HG03066 (cell line): ENCODE results near the gene ZNF70.
"Not testable (repeated sequence)": the region's sequence is repeated elsewhere in the genome, so short reads cannot be mapped to it uniquely, and the experiment has no call there.

Experiments
- ATAC-seq: cut with Tn5 transposase; IDR thresholded peaks from one replicate; pipeline ENCODE4 v1.9.1; 2021; ENCODE audit warnings: low read depth; ENCODE audit not compliant: unreplicated experiment

The ZNF70 gene

GRCh38 chr22:23760056-23760455 lies 9.1 kb upstream of the ZNF70 start:
- no peak for ATAC-seq

DNA sequence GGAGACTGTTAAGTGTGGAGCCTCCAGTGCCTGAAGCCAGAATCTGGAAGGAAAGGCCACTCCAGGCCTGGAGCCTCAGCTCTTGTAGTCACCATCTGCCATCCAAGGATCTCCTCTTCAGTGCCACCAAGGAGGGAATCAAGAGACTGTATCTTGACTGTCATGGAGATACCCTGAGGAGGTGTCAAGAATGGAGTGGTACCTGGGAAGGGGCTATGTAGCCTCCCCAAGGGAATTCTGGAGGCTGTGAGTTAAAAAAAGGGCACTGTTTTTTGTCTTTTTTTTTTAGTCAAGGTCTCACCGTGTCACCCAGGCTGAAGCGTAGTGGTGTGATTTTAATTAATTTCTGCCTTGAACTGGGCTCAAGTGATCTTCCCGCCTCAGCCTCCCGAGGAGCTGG lies 8.7 kb upstream of the ZNF70 start:
- no peak for ATAC-seq

- no peak for ATAC-seq
Observed at GRCh38 chr22:23756891-23757290, 6.0 kb upstream of the ZNF70 start.

DNA sequence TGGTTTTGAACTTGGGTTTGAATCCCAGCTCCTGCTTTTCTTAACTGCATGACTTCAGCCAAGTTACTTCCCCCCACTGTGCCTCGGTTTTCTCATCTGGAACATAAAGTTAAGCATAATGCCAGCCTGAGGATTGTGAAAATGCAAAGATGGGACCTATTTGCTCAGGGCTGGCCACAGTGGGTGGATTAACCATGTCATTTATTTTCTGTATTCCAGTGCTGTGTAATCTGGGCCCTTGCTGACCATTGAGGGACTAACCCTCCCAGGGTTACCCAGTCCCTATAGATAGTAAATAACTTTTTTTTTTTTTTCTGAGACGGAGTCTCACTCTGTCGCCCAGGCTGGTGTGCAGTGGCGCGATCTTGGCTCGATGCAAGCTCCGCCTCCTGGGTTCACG lies 4.8 kb upstream of the ZNF70 start:
- ATAC-seq, result no peak

DNA sequence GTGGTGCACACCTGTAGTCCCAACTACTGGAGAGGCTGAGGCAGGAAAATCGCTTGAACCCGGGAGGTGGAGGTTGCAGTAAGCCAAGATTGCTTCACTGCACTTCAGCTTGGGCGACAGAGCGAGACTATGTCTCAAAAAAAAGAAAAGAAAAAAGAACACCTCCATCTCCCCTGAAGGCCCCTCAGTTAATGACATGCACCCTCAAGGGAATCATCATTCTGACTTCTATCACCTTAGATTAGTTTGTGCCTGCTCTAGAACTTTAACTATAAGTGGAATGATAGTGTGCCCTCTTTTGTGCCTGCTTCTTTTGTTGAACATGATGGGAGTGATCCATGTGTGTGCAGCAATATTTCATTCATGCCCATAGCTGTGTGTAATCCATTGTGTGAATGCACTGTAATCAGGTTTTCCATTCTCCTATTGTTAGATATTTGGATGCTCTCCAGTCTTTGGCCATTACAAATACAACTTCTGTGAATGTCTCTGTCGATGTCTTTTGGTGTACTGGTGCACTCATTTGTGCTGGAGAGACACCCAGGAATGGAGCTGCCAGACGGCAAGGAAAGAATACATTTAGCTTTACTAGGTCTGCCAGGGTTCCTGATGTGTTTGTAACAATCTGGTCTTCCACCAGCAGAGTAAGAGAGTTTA lies 4.2 kb upstream of the ZNF70 start:
- no peak for ATAC-seq

GRCh38 chr22:23754220-23754919 lies 3.5 kb upstream of the ZNF70 start, which contains the start of gene VPREB3:
Gene VPREB3, minus strand, starts transcription at chr22:23754425. Its CDS starts 62 bp downstream, at chr22:23754363.
- no peak for ATAC-seq

DNA sequence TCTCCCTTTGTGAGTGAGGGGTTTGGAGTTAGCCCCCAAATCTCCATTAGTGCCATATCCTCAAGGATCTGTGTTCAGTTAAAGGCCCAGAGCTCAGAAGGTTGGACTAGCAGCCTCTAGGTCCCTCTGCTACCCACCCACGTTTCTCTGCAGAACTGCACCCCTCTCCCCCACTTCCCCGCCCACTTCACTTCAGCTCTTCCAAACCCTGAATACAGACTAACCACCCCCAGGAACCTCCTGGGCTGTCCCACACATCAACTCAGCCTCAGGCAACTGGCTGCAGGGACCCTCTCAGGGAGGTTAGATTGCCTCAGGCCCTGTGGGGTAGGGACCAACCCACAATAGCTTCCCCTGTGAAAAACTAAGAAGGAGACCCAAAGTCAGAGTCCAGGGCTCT lies 2.5 kb upstream of the ZNF70 start:
- ATAC-seq, result no peak

- ATAC-seq, result no peak
Observed at GRCh38 chr22:23752750-23753149, 1.8 kb upstream of the ZNF70 start.

DNA sequence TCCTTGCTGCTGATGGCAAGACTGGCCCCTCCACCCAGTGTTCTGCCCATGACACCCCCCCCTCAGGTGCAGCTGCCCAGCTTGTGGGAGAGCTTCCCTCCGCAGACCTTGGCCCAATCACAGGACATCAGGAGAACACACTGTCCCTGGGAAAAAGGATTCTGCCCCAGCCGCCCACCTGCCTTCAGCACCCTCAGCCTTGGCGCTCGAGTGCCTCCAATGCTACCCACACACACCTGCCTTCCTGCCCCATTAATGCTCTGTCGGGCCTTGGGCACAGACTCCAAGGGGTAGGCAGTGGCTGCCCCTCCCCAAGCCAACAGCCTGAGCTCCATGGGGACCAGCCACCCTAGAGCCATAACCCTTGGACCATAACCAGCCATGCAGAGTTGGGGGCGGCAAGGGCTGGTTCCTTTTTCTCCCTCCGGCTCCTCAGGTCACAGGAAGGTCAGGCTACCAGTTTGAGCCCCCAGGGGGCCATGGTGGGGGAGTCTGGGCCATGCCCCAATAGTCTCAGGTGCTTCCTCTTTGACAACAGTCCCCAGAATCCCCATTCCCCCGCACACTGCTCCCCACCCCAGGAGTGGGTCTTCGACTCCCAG lies 1.3 kb upstream of the ZNF70 start:
- ATAC-seq, result no peak

- no peak for ATAC-seq
Observed at GRCh38 chr22:23751441-23751996, 607 bp upstream of the ZNF70 start.

DNA sequence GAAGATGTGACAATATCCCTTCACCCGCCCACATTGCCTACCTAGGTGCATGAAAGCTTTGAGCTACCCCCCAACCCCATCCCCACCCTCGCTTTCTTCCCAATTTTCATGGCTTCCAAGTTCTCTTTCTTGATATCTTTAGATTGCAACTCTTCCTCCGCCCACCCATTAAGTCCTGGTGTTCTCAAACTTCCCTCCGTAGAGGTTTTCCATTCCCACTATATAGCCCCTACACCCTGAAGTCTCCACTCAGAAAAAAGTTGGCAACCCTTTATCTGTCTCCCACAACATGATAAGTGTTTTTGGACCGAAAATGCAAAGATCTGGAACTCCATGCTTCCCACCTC lies 572 bp downstream of the ZNF70 start:
- no peak for ATAC-seq

DNA sequence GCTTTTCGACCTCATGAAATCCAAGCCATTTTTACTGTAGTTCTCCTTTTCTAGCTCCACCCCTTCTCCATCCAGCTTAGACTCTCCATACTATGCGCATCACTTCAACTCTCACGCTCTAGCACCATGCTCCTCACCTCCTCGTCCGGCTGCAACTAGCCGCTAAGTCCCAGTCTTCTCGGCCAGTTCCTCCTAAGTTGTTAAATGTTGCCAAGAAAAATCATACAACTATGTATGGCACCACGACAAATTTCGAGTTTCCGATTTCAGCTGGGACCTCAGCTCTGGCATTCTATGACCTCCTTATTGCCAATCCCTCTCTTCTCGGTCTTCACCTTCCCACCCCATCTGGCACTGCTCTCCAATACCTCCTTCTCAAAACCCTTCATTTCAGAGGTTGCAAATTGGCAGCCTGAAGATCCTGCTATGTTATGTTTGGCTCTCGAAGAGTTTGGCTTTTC lies 1.0 kb downstream of the ZNF70 start:
- ATAC-seq, result no peak

- ATAC-seq, result no peak
Observed at GRCh38 chr22:23745791-23746190, 5.1 kb downstream of the ZNF70 start.

DNA sequence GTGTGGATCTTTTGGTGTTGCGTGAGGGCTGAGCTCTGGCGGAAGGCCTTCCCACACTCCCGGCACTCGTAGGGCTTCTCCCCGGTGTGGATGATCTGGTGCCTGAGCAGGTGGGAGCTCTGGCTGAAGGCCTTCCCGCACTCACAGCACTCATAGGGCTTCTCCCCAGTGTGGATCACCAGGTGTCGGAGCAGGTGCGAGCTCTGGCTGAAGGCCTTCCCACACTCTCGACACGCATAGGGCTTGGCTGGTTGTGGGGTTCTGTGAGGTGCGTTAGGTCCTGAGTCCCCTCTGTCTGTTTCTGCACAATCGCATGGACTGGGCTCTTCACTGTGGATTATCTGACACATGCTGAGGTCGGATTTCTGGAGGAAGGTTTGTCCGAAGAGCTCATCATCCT lies 6.4 kb downstream of the ZNF70 start:
- ATAC-seq, result no peak

DNA sequence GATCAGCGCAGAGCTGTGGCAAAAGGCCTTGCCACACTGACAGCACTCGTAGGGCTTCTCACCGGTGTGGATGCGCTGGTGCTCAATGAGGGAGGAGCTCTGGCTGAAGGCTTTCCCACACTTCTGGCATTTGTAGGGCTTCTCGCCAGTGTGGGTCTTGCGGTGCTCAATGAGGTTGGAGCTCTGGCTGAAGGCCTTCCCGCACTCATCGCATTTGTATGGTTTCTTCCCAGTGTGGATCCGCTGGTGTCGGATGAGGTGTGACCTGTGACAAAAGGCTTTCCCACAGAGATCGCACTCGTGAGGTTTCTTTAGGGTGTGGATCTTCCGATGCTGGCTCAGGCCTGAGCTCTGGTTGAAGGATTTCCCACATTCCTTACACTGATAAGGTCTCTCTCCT lies 6.9 kb downstream of the ZNF70 start:
- ATAC-seq, result no peak

DNA sequence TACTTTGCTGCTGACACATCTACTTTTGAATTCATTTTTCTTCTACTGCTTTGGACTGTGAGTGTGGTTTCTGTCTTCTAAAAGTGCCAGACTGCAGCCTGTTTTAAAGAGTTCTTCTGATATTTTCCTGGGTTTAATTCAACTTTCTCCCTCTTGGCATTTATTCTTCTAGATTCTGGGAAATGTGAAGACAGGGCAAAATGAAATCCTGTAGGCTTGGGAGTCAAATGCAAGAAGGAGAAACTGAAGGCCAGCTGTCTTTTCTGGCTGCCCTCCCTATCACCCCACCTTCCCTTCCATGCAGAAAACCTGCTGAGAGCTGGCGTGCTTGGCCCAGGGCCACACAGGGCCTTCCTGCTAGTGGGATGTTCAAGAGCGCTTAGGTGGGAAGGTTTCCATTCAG lies 7.6 kb downstream of the ZNF70 start:
- no peak for ATAC-seq

GRCh38 chr22:23742505-23743264 lies 8.2 kb downstream of the ZNF70 start:
- no peak for ATAC-seq

- no peak for ATAC-seq
Observed at GRCh38 chr22:23737696-23738095, 13.2 kb downstream of the ZNF70 start.

DNA sequence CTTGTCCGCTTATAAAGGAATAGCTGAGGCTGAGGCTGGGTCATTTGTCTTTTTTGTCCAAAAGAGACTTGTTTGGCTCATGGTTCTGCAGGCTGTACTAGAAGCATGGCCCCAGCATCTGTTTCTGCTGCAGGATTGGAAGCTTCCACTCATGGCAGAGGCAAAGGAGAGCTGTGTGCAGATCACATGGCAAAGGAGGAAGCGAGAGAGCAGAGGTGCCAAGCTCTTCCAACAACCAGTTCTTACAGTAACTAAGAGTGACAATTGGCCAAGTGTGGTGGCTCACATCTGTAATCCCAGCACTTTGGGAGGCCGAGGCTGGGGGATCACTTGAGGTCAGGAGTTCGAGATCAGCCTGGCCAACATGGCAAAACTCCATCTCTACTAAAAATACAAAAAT lies 22.8 kb downstream of the ZNF70 start:
- not testable (repeated sequence) for ATAC-seq

GRCh38 chr22:23722724-23723123 lies 28.2 kb downstream of the ZNF70 start:
- ATAC-seq, result no peak

- no peak for ATAC-seq
Observed at GRCh38 chr22:23722160-23722559, 28.8 kb downstream of the ZNF70 start.
